Neural cell (in vitro differentiated cells): ENCODE data around the gene MCC.

Experiments
- EP300 ChIP-seq: fragments of 450-650 bp; conservative IDR thresholded peaks from 2 replicates; pipeline ENCODE4 v1.6.1; 2014; ENCODE audit warnings: antibody characterized with exemption, mild to moderate bottlenecking, moderate library complexity; ENCODE audit not compliant: poor library complexity, severe bottlenecking
- EZH2 ChIP-seq: fragments of 200-600, 300-800 bp; shearing (Covaris generic), sonication (generic); IDR thresholded peaks from 2 replicates; pipeline ENCODE4 v1.6.1; 2014; ENCODE audit warnings: antibody characterized with exemption, low read length, borderline replicate concordance, mild to moderate bottlenecking; ENCODE audit not compliant: insufficient read depth, poor library complexity, severe bottlenecking
- MXI1 ChIP-seq: fragments of 450-650 bp; conservative IDR thresholded peaks from 2 replicates; pipeline ENCODE4 v1.6.1; 2014; ENCODE audit warnings: antibody characterized with exemption, mild to moderate bottlenecking; ENCODE audit not compliant: poor library complexity, severe bottlenecking
- POLR2AphosphoS5 ChIP-seq: IDR thresholded peaks from 2 replicates; pipeline ENCODE4 v1.6.1; 2012
- RAD21 ChIP-seq: fragments of 450-650 bp; conservative IDR thresholded peaks from 2 replicates; pipeline ENCODE4 v1.6.1; 2014; ENCODE audit warnings: antibody characterized with exemption, mild to moderate bottlenecking, moderate library complexity
- REST ChIP-seq: IDR thresholded peaks from 2 replicates; pipeline ENCODE4 v1.6.1; 2012; ENCODE audit warnings: borderline replicate concordance
- SMC3 ChIP-seq: fragments of 450-650 bp; conservative IDR thresholded peaks from 2 replicates; pipeline ENCODE4 v1.6.1; 2014; ENCODE audit warnings: antibody characterized with exemption, mild to moderate bottlenecking, moderate library complexity; ENCODE audit not compliant: poor library complexity
- TAF1 ChIP-seq: IDR thresholded peaks from 2 replicates; pipeline ENCODE4 v1.6.1; 2012; ENCODE audit warnings: low read depth
- TF ChIP-seq, protein P1 (sequence below): fragments of 450-650 bp; IDR thresholded peaks from 2 replicates; pipeline ENCODE4 v1.5.1; 2014; ENCODE audit warnings: antibody characterized with exemption, mild to moderate bottlenecking, moderate library complexity; ENCODE audit not compliant: poor library complexity, severe bottlenecking

- TF ChIP-seq REST (no peak), POLR2AphosphoS5 (no peak), EP300 (no peak), TAF1 (no peak), EZH2 (no peak), MXI1 (no peak), SMC3 (no peak), RAD21 (no peak)
- TF ChIP-seq, protein P1, sequence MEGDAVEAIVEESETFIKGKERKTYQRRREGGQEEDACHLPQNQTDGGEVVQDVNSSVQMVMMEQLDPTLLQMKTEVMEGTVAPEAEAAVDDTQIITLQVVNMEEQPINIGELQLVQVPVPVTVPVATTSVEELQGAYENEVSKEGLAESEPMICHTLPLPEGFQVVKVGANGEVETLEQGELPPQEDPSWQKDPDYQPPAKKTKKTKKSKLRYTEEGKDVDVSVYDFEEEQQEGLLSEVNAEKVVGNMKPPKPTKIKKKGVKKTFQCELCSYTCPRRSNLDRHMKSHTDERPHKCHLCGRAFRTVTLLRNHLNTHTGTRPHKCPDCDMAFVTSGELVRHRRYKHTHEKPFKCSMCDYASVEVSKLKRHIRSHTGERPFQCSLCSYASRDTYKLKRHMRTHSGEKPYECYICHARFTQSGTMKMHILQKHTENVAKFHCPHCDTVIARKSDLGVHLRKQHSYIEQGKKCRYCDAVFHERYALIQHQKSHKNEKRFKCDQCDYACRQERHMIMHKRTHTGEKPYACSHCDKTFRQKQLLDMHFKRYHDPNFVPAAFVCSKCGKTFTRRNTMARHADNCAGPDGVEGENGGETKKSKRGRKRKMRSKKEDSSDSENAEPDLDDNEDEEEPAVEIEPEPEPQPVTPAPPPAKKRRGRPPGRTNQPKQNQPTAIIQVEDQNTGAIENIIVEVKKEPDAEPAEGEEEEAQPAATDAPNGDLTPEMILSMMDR: no peak
Observed at GRCh38 chr5:113252066-113252465, 236.2 kb downstream of the MCC start.
